Upper lobe of left lung (tissue), 4 donors: ENCODE results near the gene GRB10.
"Not testable (repeated sequence)": the region's sequence is repeated elsewhere in the genome, so short reads cannot be mapped to it uniquely, and the experiment has no call there.

Experiments used
- EP300 ChIP-seq, 4 donors: sonication (generic); formaldehyde crosslinking; IDR thresholded peaks; one replicate each; pipeline ENCODE4 v1.5.1; 2017; ENCODE audit warnings: antibody characterized with exemption in 4 of 4, control low read depth in 2 of 4
- TF ChIP-seq, protein P1 (sequence below), 6 experiments: fragments of 450-650 bp in 4 of 6; fragments of 200-600 bp in 2 of 6; sonication (generic) in 2 of 6; IDR thresholded peaks; one replicate each; pipeline ENCODE4 v1.5.1; 2016 to 2019; ENCODE audit warnings: antibody characterized with exemption in 6 of 6

DNA sequence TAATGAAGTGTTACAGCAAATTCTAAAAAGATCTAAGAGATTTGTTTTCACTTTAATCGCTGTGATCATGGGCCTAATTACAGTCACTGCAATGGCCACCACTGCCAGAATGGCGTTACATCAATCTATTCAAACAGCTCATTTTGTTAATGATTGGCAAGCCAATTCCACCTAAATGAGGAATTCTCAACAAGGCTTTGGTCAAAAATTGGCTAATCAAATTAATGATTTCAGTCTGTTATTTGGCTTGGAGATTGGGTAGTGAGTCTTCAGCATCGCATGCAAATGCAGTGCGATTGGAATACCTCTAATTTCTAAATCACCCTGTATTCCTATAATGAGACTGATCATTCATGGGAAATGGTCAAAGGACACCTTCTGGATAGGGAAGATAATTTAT, 200.4 kb downstream of the GRB10 start:
- TF ChIP-seq, protein P1, sequence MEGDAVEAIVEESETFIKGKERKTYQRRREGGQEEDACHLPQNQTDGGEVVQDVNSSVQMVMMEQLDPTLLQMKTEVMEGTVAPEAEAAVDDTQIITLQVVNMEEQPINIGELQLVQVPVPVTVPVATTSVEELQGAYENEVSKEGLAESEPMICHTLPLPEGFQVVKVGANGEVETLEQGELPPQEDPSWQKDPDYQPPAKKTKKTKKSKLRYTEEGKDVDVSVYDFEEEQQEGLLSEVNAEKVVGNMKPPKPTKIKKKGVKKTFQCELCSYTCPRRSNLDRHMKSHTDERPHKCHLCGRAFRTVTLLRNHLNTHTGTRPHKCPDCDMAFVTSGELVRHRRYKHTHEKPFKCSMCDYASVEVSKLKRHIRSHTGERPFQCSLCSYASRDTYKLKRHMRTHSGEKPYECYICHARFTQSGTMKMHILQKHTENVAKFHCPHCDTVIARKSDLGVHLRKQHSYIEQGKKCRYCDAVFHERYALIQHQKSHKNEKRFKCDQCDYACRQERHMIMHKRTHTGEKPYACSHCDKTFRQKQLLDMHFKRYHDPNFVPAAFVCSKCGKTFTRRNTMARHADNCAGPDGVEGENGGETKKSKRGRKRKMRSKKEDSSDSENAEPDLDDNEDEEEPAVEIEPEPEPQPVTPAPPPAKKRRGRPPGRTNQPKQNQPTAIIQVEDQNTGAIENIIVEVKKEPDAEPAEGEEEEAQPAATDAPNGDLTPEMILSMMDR (IDR thresholded peaks at IDR 0.05), result not testable (repeated sequence)
- TF ChIP-seq EP300 (IDR thresholded peaks at IDR 0.05), result not testable (repeated sequence)
